GM12878 (cell line): ENCODE results near the gene SHISA9. TPM values are rescaled to one million over a fixed set of nuclear protein-coding genes. Genes with fewer than 3 reads are reported as not detected.

ENCODE experiments used
- ATAC-seq: fragments of 200-7000 bp; cut with Tn5 transposase; 3 replicates; pipeline ENCODE4 v1.9.1; 2020; ENCODE audit warnings: mild to moderate bottlenecking, moderate library complexity
- BruUV-seq: library from RNA; stranded (reverse); fragments of 400-500 nt; replicated peaks from 2 replicates; lab custom pipeline; 2021; lab: Mats Ljungman, UMichigan
- CTCF ChIA-PET: fragments of 300-600 bp; sonication (Branson Sonifier 250); formaldehyde crosslinking; extraction: SDS; loops from one replicate; lab custom pipeline; 2021; ENCODE audit warnings: inconsistent platforms; lab: Yijun Ruan, JAX
- POLR2A ChIA-PET: fragments of 350-600 bp; formaldehyde crosslinking; extraction: SDS; loops from one replicate; lab custom pipeline; 2021; ENCODE audit warnings: inconsistent platforms; lab: Charles Lee
- RAD21 ChIA-PET: fragments of 300-600 bp; sonication (Branson Sonifier 250); formaldehyde crosslinking; loops from one replicate; lab custom pipeline; 2023; ENCODE audit warnings: antibody characterized with exemption; ENCODE audit not compliant: unreplicated experiment; lab: Charles Lee
- SMC1A ChIA-PET: fragments of 300-600 bp; sonication (Branson Sonifier 250); formaldehyde crosslinking; loops from one replicate; lab custom pipeline; 2023; ENCODE audit not compliant: unreplicated experiment, uncharacterized antibody; lab: Charles Lee
- DNase-seq: peaks from one replicate; pipeline ENCODE4 v3.0.0-alpha.2; 2011; ENCODE audit warnings: low read depth, low spot score
- FAIRE-seq: peaks from 3 replicates; lab custom pipeline; 2011; peaks lifted over from hg19 to GRCh38; lab: Jason Lieb, UNC
- H2AFZ ChIP-seq: 2 replicates; pipeline ENCODE4 v1.6.0; 2011; ENCODE audit warnings: low read depth, low read length, control low read depth; ENCODE audit not compliant: control insufficient read depth
- H3K27ac ChIP-seq: 2 replicates; pipeline ENCODE4 v1.5.1; 2011; ENCODE audit warnings: control low read depth; ENCODE audit not compliant: control insufficient read depth, insufficient read depth
- H3K27me3 ChIP-seq, 2 experiments: replicated peaks in 1 of 2; 2 replicates each; pipeline versions ENCODE4 v1.6.0 to v1.6.1; 2011; ENCODE audit warnings: low read length in 1 of 2; ENCODE audit not compliant: control insufficient read depth in 2 of 2, insufficient read depth in 2 of 2
- H3K36me3 ChIP-seq, 2 experiments: 2 replicates each; pipeline ENCODE4 v1.5.1; 2011; ENCODE audit warnings: low read length in 1 of 2; ENCODE audit not compliant: control insufficient read depth in 2 of 2, insufficient read depth in 2 of 2
- H3K4me1 ChIP-seq: 2 replicates; pipeline ENCODE4 v1.6.1; 2011; ENCODE audit warnings: mild to moderate bottlenecking, low read length, moderate library complexity, mixed read lengths; ENCODE audit not compliant: control insufficient read depth, insufficient read depth
- H3K4me2 ChIP-seq: 2 replicates; pipeline ENCODE4 v1.6.0; 2011; ENCODE audit warnings: control low read depth; ENCODE audit not compliant: control insufficient read depth, insufficient read depth
- H3K4me3 ChIP-seq: fragments of 200-600 bp; sonication (generic); 2 replicates; pipeline ENCODE4 v1.5.1; 2016
- H3K79me2 ChIP-seq: 2 replicates; pipeline ENCODE4 v1.6.0; 2011; ENCODE audit warnings: low read length; ENCODE audit not compliant: control insufficient read depth, insufficient read depth
- H3K9ac ChIP-seq: 2 replicates; pipeline ENCODE4 v1.8.0; 2011; ENCODE audit warnings: low read length, control low read depth, mixed read lengths; ENCODE audit not compliant: control insufficient read depth, insufficient read depth
- H3K9me3 ChIP-seq: replicated peaks from 3 replicates; pipeline ENCODE4 v1.5.1; 2011; ENCODE audit warnings: mild to moderate bottlenecking, low read length; ENCODE audit not compliant: control insufficient read depth, insufficient read depth
- H4K20me1 ChIP-seq: 2 replicates; pipeline ENCODE4 v1.6.0; 2011; ENCODE audit not compliant: control insufficient read depth, insufficient read depth
- ATF2 ChIP-seq: IDR thresholded peaks from 2 replicates; pipeline ENCODE4 v1.6.1; 2012; ENCODE audit warnings: low read length, inconsistent platforms
- BRCA1 ChIP-seq: IDR thresholded peaks from 2 replicates; pipeline ENCODE4 v1.6.1; 2011; ENCODE audit warnings: low read depth, low read length, improper control_type of control experiment
- EP300 ChIP-seq, 2 experiments: fragments of 150-350 bp in 1 of 2; IDR thresholded peaks; 2 replicates each; pipeline ENCODE4 v1.6.1; 2011 to 2012; ENCODE audit warnings: low read depth in 2 of 2, low read length in 2 of 2, borderline replicate concordance in 1 of 2, improper control_type of control experiment in 1 of 2, inconsistent platforms in 1 of 2; ENCODE audit not compliant: control insufficient read depth in 1 of 2
- FOS ChIP-seq: IDR thresholded peaks from 3 replicates; pipeline ENCODE4 v1.6.1; 2011; ENCODE audit warnings: borderline replicate concordance; ENCODE audit not compliant: insufficient read length; ENCODE audit errors: extremely low read depth
- IKZF1 ChIP-seq: fragments of 450-650 bp; conservative IDR thresholded peaks from 2 replicates; pipeline ENCODE4 v1.6.1; 2017; ENCODE audit warnings: antibody characterized with exemption, mild to moderate bottlenecking
- MTA3 ChIP-seq: IDR thresholded peaks from 2 replicates; pipeline ENCODE4 v1.6.1; 2012; ENCODE audit warnings: low read length, inconsistent platforms, borderline replicate concordance
- PKNOX1 ChIP-seq: fragments of 450-650 bp; IDR thresholded peaks from 2 replicates; pipeline ENCODE4 v1.6.1; 2016; ENCODE audit warnings: mild to moderate bottlenecking
- RAD21 ChIP-seq: IDR thresholded peaks from 2 replicates; pipeline ENCODE4 v1.6.1; 2011; ENCODE audit warnings: mild to moderate bottlenecking, low read depth, low read length, moderate library complexity; ENCODE audit not compliant: insufficient read depth
- REST ChIP-seq: IDR thresholded peaks from 2 replicates; pipeline ENCODE4 v1.6.1; 2012; ENCODE audit warnings: mild to moderate bottlenecking, low read depth, low read length
- SMC3 ChIP-seq: IDR thresholded peaks from 2 replicates; pipeline ENCODE4 v1.6.1; 2011; ENCODE audit warnings: low read length, improper control_type of control experiment, borderline replicate concordance
- SPI1 ChIP-seq: IDR thresholded peaks from 2 replicates; pipeline ENCODE4 v1.6.1; 2011; ENCODE audit warnings: low read depth, mild to moderate bottlenecking, low read length, moderate library complexity, borderline replicate concordance; ENCODE audit not compliant: insufficient read depth
- STAT3 ChIP-seq: IDR thresholded peaks from 2 replicates; pipeline ENCODE4 v1.6.1; 2011; ENCODE audit warnings: low read depth, low read length, improper control_type of control experiment
- ZNF217 ChIP-seq: fragments of 450-650 bp; IDR thresholded peaks from 2 replicates; pipeline ENCODE4 v1.6.1; 2017; ENCODE audit warnings: antibody characterized with exemption, mild to moderate bottlenecking
- ZSCAN29 ChIP-seq: fragments of 450-650 bp; IDR thresholded peaks from 2 replicates; pipeline ENCODE4 v1.6.1; 2017; ENCODE audit warnings: mild to moderate bottlenecking, moderate library complexity
- WGBS: methylation state at CpG from one replicate; pipeline ENCODE4 v1.1.6; 2016; ENCODE audit warnings: low lambda C conversion rate; ENCODE audit not compliant: insufficient replicate concordance, insufficient coverage; ENCODE audit errors: missing lambda C conversion rate; 5-methylcytosine and 5-hydroxymethylcytosine counted together
- in situ Hi-C: fragments of 300-500 bp; cut with MboI; formaldehyde crosslinking; loops from 9 replicates; pipeline ENCODE4 v1.14.3; 2018; ENCODE audit warnings: mixed read lengths
- intact Hi-C: fragments of 100-400 bp; cut with micrococcal nuclease; formaldehyde crosslinking; loops from one replicate; pipeline ENCODE4 v1.14.2; 2022; ENCODE audit not compliant: unreplicated experiment
- polyA plus RNA-seq, 11 experiments: library from polyadenylated mRNA; depleted of rRNA in 4 of 11; unstranded in 6 of 11; stranded (reverse) in 5 of 11; fragments of >200 nt; fragmentation: Nextera tagmentation in 4 of 11; fragmentation: Illumina TruSeq in 1 of 11; extraction: Ambion mirVana in 4 of 11; extraction: Trizol in 1 of 11; gene quantifications; 1 replicate in 1 of 11; 2 replicates in 10 of 11; pipeline versions ENCODE4 v1.2.1 to v1.2.3, GENCODE V29; 2011 to 2016; ENCODE audit warnings: inconsistent platforms in 2 of 11, missing spikeins in 2 of 11, low read depth in 1 of 11
- total RNA-seq, 4 experiments: library from RNA; depleted of rRNA in 3 of 4; stranded (reverse); fragments of >200 nt in 3 of 4; fragmentation: Illumina TruSeq in 1 of 4; extraction: Trizol in 1 of 4; gene quantifications; 2 replicates each; pipeline versions ENCODE4 v1.2.1 to v1.2.3, GENCODE V29; 2013 to 2021
- TF ChIP-seq, protein P1 (sequence below), 3 experiments: IDR thresholded peaks in 2 of 3; conservative IDR thresholded peaks in 1 of 3; 2 replicates each; pipeline ENCODE4 v1.5.1; 2011; ENCODE audit warnings: low read depth in 3 of 3, low read length in 3 of 3, mild to moderate bottlenecking in 3 of 3, control low read depth in 2 of 3, moderate library complexity in 2 of 3, inconsistent platforms in 1 of 3, mixed read lengths in 1 of 3; ENCODE audit not compliant: control insufficient read depth in 2 of 3, insufficient read depth in 1 of 3; ENCODE audit errors: extremely low read depth in 1 of 3

The SHISA9 gene
- total and polyA plus RNA-seq, 10 of the 15 experiments (the other 5 are each of a cell fraction or from before 2014, with no cell fraction given), result 0.03 to 25.5 (median 0.07) TPM

- H3K27ac ChIP-seq, result no peak overlapping the region
- no peak overlapping the region for H2AFZ ChIP-seq
- 45% methylated on average over 2 of the region's 2 CpGs for WGBS
- TF ChIP-seq STAT3 (no peak), RAD21 (no peak), ZSCAN29 (no peak), FOS (no peak), IKZF1 (no peak), ZNF217 (no peak), SPI1 (no peak), BRCA1 (no peak), EP300 (IDR thresholded peaks at IDR 0.05; ENCODE audit: borderline replicate concordance in 1 of 2, control insufficient read depth in 1 of 2, low read depth in 2 of 2, low read length in 2 of 2) (no peak), MTA3 (no peak), ATF2 (no peak), SMC3 (no peak), REST (no peak), PKNOX1 (no peak)
- TF ChIP-seq, protein P1, sequence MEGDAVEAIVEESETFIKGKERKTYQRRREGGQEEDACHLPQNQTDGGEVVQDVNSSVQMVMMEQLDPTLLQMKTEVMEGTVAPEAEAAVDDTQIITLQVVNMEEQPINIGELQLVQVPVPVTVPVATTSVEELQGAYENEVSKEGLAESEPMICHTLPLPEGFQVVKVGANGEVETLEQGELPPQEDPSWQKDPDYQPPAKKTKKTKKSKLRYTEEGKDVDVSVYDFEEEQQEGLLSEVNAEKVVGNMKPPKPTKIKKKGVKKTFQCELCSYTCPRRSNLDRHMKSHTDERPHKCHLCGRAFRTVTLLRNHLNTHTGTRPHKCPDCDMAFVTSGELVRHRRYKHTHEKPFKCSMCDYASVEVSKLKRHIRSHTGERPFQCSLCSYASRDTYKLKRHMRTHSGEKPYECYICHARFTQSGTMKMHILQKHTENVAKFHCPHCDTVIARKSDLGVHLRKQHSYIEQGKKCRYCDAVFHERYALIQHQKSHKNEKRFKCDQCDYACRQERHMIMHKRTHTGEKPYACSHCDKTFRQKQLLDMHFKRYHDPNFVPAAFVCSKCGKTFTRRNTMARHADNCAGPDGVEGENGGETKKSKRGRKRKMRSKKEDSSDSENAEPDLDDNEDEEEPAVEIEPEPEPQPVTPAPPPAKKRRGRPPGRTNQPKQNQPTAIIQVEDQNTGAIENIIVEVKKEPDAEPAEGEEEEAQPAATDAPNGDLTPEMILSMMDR (IDR thresholded peaks at IDR 0.05 in 2 of 3, conservative IDR thresholded peaks at IDR 0.05 in 1 of 3; ENCODE audit: control insufficient read depth in 2 of 3, extremely low read depth in 1 of 3, insufficient read depth in 1 of 3, low read depth in 3 of 3, low read length in 3 of 3), result no peak
- TF ChIP-seq, all 136 proteins: peak for 0
- Histone ChIP-seq H4K20me1 (no peaks in the 10 kb centered on the region), H3K4me1 (no peaks in the 10 kb centered on the region), H3K4me2 (no peak overlapping the region), H3K79me2 (no peaks in the 10 kb centered on the region), H3K9me3 (no peaks in the 10 kb centered on the region), H3K9ac (no peak overlapping the region), H3K4me3 (no peak overlapping the region), H3K27me3 (no peaks in the 10 kb centered on the region), H3K36me3 (no peaks in the 10 kb centered on the region)
- ChIA-PET CTCF (no interaction called here), POLR2A (no interaction called here), SMC1A (interaction anchor here (0.8 kb wide), 1 partner anchor 206 kb away, joined by 3 read pairs; no protein-coding TSS in a partner anchor), RAD21 (no interaction called here)
- intact Hi-C loops (no loop called here), in situ Hi-C loops (no loop called here)
- BruUV-seq, result no TSS peak
- FAIRE-seq, result no peak
- no peak for DNase-seq
- ATAC-seq, result no peak
Measured at GRCh38 chr16:12976496-12976895, 75.1 kb downstream of the SHISA9 start.
